Mucosa of descending colon (tissue), 3 donors: ENCODE results near the gene RAG1. TPM values are rescaled to one million over a fixed set of nuclear protein-coding genes. Genes with fewer than 3 reads are reported as not detected.

Experiments
- ATAC-seq: fragments of 200-7000 bp; cut with Tn5 transposase; one replicate; pipeline ENCODE4 v1.9.1; 2020; ENCODE audit warnings: mild to moderate bottlenecking, moderate library complexity
- DNase-seq, 3 donors: peaks; one replicate each; pipeline ENCODE4 v3.0.0-alpha.2; 2020
- H3K36me3 ChIP-seq: fragments of 200-600 bp; one replicate; pipeline ENCODE4 v1.8.0; 2021; ENCODE audit warnings: low read depth, mild to moderate bottlenecking
- H3K4me1 ChIP-seq: fragments of 200-600 bp; one replicate; pipeline ENCODE4 v1.8.0; 2021; ENCODE audit warnings: low read depth, mild to moderate bottlenecking
- H3K4me3 ChIP-seq: fragments of 200-600 bp; one replicate; pipeline ENCODE4 v1.8.0; 2021; ENCODE audit warnings: mild to moderate bottlenecking
- H3K9me3 ChIP-seq: fragments of 200-600 bp; one replicate; pipeline ENCODE4 v1.8.0; 2021; ENCODE audit warnings: mild to moderate bottlenecking
- intact Hi-C, 2 donors: fragments of 100-400 bp; cut with DNase I in 1 of 2; cut with micrococcal nuclease in 1 of 2; formaldehyde crosslinking; loops; one replicate each; pipeline versions ENCODE4 v1.11.0 to v1.11.1; 2022; cut with DNase I, micrococcal nuclease
- total RNA-seq, 3 donors: library from RNA; stranded (reverse); fragmentation: NEBNext Ultra II Directional in 2 of 3; extraction: Animal tissue kit (Norgen Biotek cat#: 25700) in 2 of 3; gene quantifications; one replicate each; pipeline versions ENCODE4 v1.2.1 to v1.2.4, GENCODE V29; 2021 to 2023
- TF ChIP-seq, protein P1 (sequence below): fragments of 200-600 bp; IDR thresholded peaks from one replicate; pipeline ENCODE4 v1.8.0; 2022; ENCODE audit warnings: antibody characterized with exemption, mild to moderate bottlenecking
- donor health status: DM: no; HTN: no; CAD: no; lungs with moderate emphysema.
- donor health status: DM: no; HTN: no; CAD: no.
- donor health status: DM: no; HTN: yes; CAD: no.

RAG1 gene
- total RNA-seq, 3 donors from 2014 or later = 1.5 to 1.9 (median 1.9) TPM

DNA sequence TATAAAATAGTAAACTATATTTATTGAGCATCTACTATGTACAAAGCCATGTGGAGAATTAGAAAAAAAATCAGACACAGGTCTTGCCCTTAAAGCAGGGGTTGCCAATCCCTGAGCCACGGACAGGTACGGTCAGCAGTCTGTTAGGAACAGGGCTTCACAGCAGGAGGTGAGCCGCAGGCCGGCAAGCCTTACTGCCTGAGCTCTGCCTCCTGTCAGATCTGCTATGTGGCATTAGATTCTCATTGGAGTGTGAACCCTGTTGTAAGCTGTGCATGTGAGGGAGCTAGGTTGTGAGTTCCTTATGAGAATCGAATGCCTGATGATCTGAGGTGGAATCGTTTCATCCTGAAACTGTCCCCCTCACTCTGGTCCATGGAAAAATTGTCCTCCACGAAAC lies 32.4 kb downstream of the RAG1 start:
- no peak for ATAC-seq
- H3K4me3 ChIP-seq = no peak overlapping the region
- no peak for DNase-seq
- TF ChIP-seq, protein P1, sequence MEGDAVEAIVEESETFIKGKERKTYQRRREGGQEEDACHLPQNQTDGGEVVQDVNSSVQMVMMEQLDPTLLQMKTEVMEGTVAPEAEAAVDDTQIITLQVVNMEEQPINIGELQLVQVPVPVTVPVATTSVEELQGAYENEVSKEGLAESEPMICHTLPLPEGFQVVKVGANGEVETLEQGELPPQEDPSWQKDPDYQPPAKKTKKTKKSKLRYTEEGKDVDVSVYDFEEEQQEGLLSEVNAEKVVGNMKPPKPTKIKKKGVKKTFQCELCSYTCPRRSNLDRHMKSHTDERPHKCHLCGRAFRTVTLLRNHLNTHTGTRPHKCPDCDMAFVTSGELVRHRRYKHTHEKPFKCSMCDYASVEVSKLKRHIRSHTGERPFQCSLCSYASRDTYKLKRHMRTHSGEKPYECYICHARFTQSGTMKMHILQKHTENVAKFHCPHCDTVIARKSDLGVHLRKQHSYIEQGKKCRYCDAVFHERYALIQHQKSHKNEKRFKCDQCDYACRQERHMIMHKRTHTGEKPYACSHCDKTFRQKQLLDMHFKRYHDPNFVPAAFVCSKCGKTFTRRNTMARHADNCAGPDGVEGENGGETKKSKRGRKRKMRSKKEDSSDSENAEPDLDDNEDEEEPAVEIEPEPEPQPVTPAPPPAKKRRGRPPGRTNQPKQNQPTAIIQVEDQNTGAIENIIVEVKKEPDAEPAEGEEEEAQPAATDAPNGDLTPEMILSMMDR = no peak
- no peaks in the 10 kb centered on the region for H3K36me3 ChIP-seq
- intact Hi-C loops = no loop called here
- H3K4me1 ChIP-seq = no peaks in the 10 kb centered on the region
- no peaks in the 10 kb centered on the region for H3K9me3 ChIP-seq

GRCh38 chr11:36601155-36601554 lies 33.3 kb downstream of the RAG1 start:
- no peaks in the 10 kb centered on the region for H3K4me1 ChIP-seq
- ATAC-seq (no peak), DNase-seq (no peak)
- no peaks in the 10 kb centered on the region for H3K36me3 ChIP-seq
- intact Hi-C loops = no loop called here
- H3K9me3 ChIP-seq = no peaks in the 10 kb centered on the region
- TF ChIP-seq, protein P1 = no peak
- H3K4me3 ChIP-seq = no peak overlapping the region

DNA sequence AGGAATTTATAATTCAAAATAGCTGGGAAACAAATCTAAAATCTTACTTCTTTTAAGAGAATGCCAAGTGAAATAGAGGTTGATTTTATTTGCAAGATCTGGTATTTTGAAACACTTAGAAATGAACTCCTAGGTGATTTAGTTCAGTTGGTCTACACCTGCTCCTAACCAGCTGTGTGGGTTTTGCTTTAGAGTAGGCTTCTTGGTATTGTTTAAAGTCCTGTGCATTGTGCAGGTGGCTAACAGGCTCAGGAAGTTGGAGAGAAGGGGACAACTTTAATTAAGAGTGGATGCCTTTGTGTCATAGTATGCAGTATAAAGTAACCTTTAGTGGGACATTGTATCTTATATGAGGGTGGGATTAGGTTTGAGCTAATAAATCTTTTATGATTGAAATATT lies 34.3 kb downstream of the RAG1 start:
- intact Hi-C loops = no loop called here
- no peak for DNase-seq
- no peak for ATAC-seq
- Histone ChIP-seq H3K9me3 (no peaks in the 10 kb centered on the region), H3K36me3 (no peaks in the 10 kb centered on the region), H3K4me3 (no peak overlapping the region), H3K4me1 (no peaks in the 10 kb centered on the region)
- TF ChIP-seq, protein P1 = no peak

- no peak overlapping the region for H3K4me3 ChIP-seq
- ATAC-seq = no peak
- TF ChIP-seq, protein P1 = no peak
- intact Hi-C loops = no loop called here
- H3K36me3 ChIP-seq = no peaks in the 10 kb centered on the region
- H3K4me1 ChIP-seq = no peaks in the 10 kb centered on the region
- no peak for DNase-seq
- no peaks in the 10 kb centered on the region for H3K9me3 ChIP-seq
Observed at GRCh38 chr11:36605221-36606216, 37.7 kb downstream of the RAG1 start.

GRCh38 chr11:36608491-36609199 lies 40.8 kb downstream of the RAG1 start:
- DNase-seq (no peak), ATAC-seq (no peak)
- TF ChIP-seq, protein P1 = no peak
- no peaks in the 10 kb centered on the region for H3K36me3 ChIP-seq
- intact Hi-C loops = no loop called here
- H3K4me3 ChIP-seq = no peak overlapping the region
- H3K4me1 ChIP-seq = no peaks in the 10 kb centered on the region
- H3K9me3 ChIP-seq = no peaks in the 10 kb centered on the region
